Keratinocyte (primary cell): ENCODE data around the gene ABAT. TPM values are rescaled to one million over a fixed set of nuclear protein-coding genes. Genes with fewer than 3 reads are reported as not detected.

Experiments used
- DNase-seq: peaks from one replicate; pipeline ENCODE4 v3.0.0-alpha.2; 2011; ENCODE audit warnings: low read depth, missing footprints, low spot score
- FAIRE-seq: peaks from 2 replicates; lab custom pipeline; 2011; peaks lifted over from hg19 to GRCh38; lab: Jason Lieb, UNC
- H2AFZ ChIP-seq: 2 replicates; pipeline ENCODE4 v1.6.0; 2012; ENCODE audit warnings: low read length, control low read depth, inconsistent platforms; ENCODE audit not compliant: control insufficient read depth
- H3K27ac ChIP-seq: 2 replicates; pipeline ENCODE4 v1.5.1; 2011; ENCODE audit warnings: low read length; ENCODE audit not compliant: control insufficient read depth, insufficient read depth
- H3K27me3 ChIP-seq: 3 replicates; pipeline ENCODE4 v1.6.0; 2011; ENCODE audit warnings: low read length; ENCODE audit not compliant: control insufficient read depth, insufficient read depth; ENCODE audit errors: extremely low read depth
- H3K36me3 ChIP-seq, 2 experiments: 2 replicates in 1 of 2; 3 replicates in 1 of 2; pipeline ENCODE4 v1.5.1; 2011; ENCODE audit warnings: low read length in 2 of 2, mild to moderate bottlenecking in 1 of 2; ENCODE audit not compliant: control insufficient read depth in 2 of 2, insufficient read depth in 2 of 2; ENCODE audit errors: extremely low read depth in 1 of 2
- H3K4me1 ChIP-seq: 3 replicates; pipeline ENCODE4 v1.5.1; 2011; ENCODE audit warnings: low read length; ENCODE audit not compliant: control insufficient read depth, insufficient read depth; ENCODE audit errors: extremely low read depth
- H3K4me2 ChIP-seq: 3 replicates; pipeline ENCODE4 v1.6.0; 2011; ENCODE audit warnings: low read depth, low read length; ENCODE audit not compliant: control insufficient read depth, insufficient read depth; ENCODE audit errors: extremely low read depth
- H3K4me3 ChIP-seq, 3 experiments: fragments of 200-600 bp in 1 of 3; sonication (generic) in 1 of 3; 2 replicates in 2 of 3; 3 replicates in 1 of 3; pipeline ENCODE4 v1.5.1; 2011 to 2016; ENCODE audit warnings: low read length in 3 of 3, mild to moderate bottlenecking in 3 of 3, control low read depth in 2 of 3, inconsistent platforms in 1 of 3, low read depth in 1 of 3, mixed read lengths in 1 of 3, mixed run types in 1 of 3, moderate library complexity in 1 of 3; ENCODE audit not compliant: control insufficient read depth in 2 of 3, insufficient read depth in 2 of 3; ENCODE audit errors: extremely low read depth in 1 of 3
- H3K79me2 ChIP-seq: 2 replicates; pipeline ENCODE4 v1.6.0; 2012; ENCODE audit warnings: low read length; ENCODE audit not compliant: control insufficient read depth, insufficient read depth
- H3K9ac ChIP-seq: 3 replicates; pipeline ENCODE4 v1.6.0; 2011; ENCODE audit warnings: low read length; ENCODE audit not compliant: control insufficient read depth, insufficient read depth; ENCODE audit errors: extremely low read depth
- H3K9me1 ChIP-seq: 3 replicates; pipeline ENCODE4 v1.6.0; 2011; ENCODE audit warnings: low read length; ENCODE audit not compliant: control insufficient read depth, insufficient read depth; ENCODE audit errors: extremely low read depth
- H3K9me3 ChIP-seq: 2 replicates; pipeline ENCODE4 v1.5.1; 2012; ENCODE audit warnings: low read depth, low read length; ENCODE audit not compliant: control insufficient read depth
- H4K20me1 ChIP-seq: 3 replicates; pipeline ENCODE4 v1.6.0; 2011; ENCODE audit warnings: low read length; ENCODE audit not compliant: control insufficient read depth, insufficient read depth; ENCODE audit errors: extremely low read depth
- EZH2 ChIP-seq: IDR thresholded peaks from one replicate; pipeline ENCODE4 v1.6.1; 2012; ENCODE audit warnings: inconsistent platforms, mild to moderate bottlenecking, low read length, moderate library complexity
- dilution Hi-C: fragments of 300-500 bp; cut with MboI; formaldehyde crosslinking; loops from one replicate; pipeline ENCODE4 v1.7.0; 2020; ENCODE audit warnings: low sequenced_read_pairs; ENCODE audit not compliant: extremely low pct_ligation_motif_present
- polyA plus RNA-seq, 5 experiments: library from polyadenylated mRNA; depleted of rRNA in 3 of 5; stranded (reverse) in 3 of 5; stranded (forward) in 1 of 5; unstranded in 1 of 5; fragments of >200 nt; gene quantifications; 1 replicate in 1 of 5; 2 replicates in 3 of 5; 3 replicates in 1 of 5; pipeline versions ENCODE4 v1.2.1 to v1.2.3, GENCODE V29; 2011 to 2012; ENCODE audit warnings: missing spikeins in 2 of 5, low read depth in 1 of 5, low replicate concordance in 1 of 5
- TF ChIP-seq, protein P1 (sequence below), 3 experiments: IDR thresholded peaks in 1 of 3; conservative IDR thresholded peaks in 1 of 3; optimal IDR thresholded peaks in 1 of 3; 2 replicates in 2 of 3; 3 replicates in 1 of 3; pipeline versions ENCODE3 to v1.5.1; 2011; ENCODE audit warnings: low read length in 3 of 3, mild to moderate bottlenecking in 3 of 3, moderate library complexity in 2 of 3, control low read depth in 1 of 3, inconsistent platforms in 1 of 3; ENCODE audit not compliant: insufficient read depth in 2 of 3; ENCODE audit errors: extremely low read depth in 1 of 3

The ABAT gene
- polyA plus RNA-seq, 1 donor (not counting 4 experiments of a cell fraction or from before 2014, with no cell fraction given), result 13.7 TPM

DNA sequence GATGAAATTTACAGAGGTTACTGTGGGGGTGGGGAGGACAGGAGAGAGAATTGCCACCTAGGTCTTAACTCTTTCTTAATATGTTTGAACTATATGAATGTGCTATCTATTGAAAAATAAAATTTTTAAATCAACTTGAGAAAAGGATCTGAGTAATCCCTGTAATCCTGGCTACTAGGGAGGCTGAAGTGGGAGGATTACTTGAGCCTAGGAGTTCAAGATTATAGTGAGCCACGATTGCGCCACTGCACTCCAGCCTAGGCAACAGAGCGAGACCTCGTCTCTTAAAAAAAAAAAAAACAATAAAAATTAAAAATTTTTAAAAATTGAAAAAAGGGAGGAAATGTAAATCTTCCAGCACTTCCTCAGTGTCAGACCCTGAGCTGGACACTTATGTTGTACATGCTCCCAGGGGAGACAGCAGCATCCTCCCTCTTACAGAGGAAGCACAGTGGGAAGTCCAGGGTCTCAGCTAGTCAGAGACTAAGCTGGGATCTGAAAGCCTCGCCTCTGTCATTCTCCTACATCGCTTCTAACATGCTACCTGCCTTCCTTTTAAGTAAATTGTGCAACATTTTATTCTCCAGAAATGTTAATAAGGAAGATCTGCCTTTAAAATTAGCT lies 145.1 kb downstream of the ABAT start:
- Histone ChIP-seq H3K36me3 (peaks cover 29 to 46% of the 10 kb centered on the region in 2 experiments), H3K79me2 (peaks cover 8% of the 10 kb centered on the region)
- no peak for FAIRE-seq

DNA sequence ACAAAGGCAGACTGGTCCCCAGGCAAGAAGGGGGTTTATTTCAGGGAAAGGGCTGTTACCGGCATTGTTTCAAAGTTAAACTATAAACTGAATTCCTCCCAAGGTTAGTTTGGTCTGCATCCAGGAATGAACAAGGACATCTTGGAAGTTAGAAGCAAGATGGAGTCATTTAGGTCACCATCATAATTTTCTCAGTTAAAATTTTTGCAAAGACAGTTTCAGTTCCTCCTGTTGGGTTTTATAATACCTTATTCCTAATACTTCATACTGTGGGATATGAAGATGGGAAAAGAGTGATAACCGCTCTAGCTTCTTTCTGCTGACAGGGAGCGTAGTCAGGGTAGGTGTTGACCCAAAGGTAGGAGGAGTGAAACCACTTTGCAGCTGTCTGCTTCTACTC lies 148.0 kb downstream of the ABAT start:
- Histone ChIP-seq H4K20me1 (no peaks in the 10 kb centered on the region), H3K9me3 (no peaks in the 10 kb centered on the region), H3K79me2 (peaks cover 6% of the 10 kb centered on the region), H3K9ac (no peak overlapping the region), H3K36me3 (peaks cover 25 to 31% of the 10 kb centered on the region in 2 experiments), H3K9me1 (no peaks in the 10 kb centered on the region), H3K27ac (no peak overlapping the region), H3K4me1 (no peaks in the 10 kb centered on the region), H3K4me2 (no peak overlapping the region), H2AFZ (no peak overlapping the region), H3K27me3 (no peaks in the 10 kb centered on the region), H3K4me3 (no peak overlapping the region)
- FAIRE-seq, result no peak
- TF ChIP-seq EZH2, result no peak
- TF ChIP-seq, protein P1, sequence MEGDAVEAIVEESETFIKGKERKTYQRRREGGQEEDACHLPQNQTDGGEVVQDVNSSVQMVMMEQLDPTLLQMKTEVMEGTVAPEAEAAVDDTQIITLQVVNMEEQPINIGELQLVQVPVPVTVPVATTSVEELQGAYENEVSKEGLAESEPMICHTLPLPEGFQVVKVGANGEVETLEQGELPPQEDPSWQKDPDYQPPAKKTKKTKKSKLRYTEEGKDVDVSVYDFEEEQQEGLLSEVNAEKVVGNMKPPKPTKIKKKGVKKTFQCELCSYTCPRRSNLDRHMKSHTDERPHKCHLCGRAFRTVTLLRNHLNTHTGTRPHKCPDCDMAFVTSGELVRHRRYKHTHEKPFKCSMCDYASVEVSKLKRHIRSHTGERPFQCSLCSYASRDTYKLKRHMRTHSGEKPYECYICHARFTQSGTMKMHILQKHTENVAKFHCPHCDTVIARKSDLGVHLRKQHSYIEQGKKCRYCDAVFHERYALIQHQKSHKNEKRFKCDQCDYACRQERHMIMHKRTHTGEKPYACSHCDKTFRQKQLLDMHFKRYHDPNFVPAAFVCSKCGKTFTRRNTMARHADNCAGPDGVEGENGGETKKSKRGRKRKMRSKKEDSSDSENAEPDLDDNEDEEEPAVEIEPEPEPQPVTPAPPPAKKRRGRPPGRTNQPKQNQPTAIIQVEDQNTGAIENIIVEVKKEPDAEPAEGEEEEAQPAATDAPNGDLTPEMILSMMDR (optimal IDR thresholded peaks at IDR 0.05 in 1 of 3, IDR thresholded peaks at IDR 0.05 in 1 of 3, conservative IDR thresholded peaks at IDR 0.05 in 1 of 3; ENCODE audit: extremely low read depth in 1 of 3, insufficient read depth in 2 of 3, low read length in 3 of 3), result no peak
- DNase-seq, result no peak
- dilution Hi-C loops, result no loop called here

More for the DNA sequence above, 145.1 kb downstream of the ABAT start:
- Histone ChIP-seq H4K20me1 (no peaks in the 10 kb centered on the region), H3K9me1 (no peaks in the 10 kb centered on the region), H3K27ac (no peak overlapping the region), H3K4me3 (no peak overlapping the region), H3K9ac (no peak overlapping the region), H3K9me3 (no peaks in the 10 kb centered on the region), H3K4me2 (no peak overlapping the region), H3K27me3 (no peaks in the 10 kb centered on the region), H2AFZ (no peak overlapping the region), H3K4me1 (no peaks in the 10 kb centered on the region)
- dilution Hi-C loops, result no loop called here
- no peak for DNase-seq
- no peak for TF ChIP-seq EZH2
- TF ChIP-seq, protein P1 (optimal IDR thresholded peaks at IDR 0.05 in 1 of 3, IDR thresholded peaks at IDR 0.05 in 1 of 3, conservative IDR thresholded peaks at IDR 0.05 in 1 of 3; ENCODE audit: extremely low read depth in 1 of 3, insufficient read depth in 2 of 3, low read length in 3 of 3), result no peak
